HG03066 (cell line): ENCODE data around the gene BEST2.
A peak's percentile ranks its signal among the peaks of the same experiment; 100 is the strongest.

Experiments
- ATAC-seq: cut with Tn5 transposase; IDR thresholded peaks from one replicate; pipeline ENCODE4 v1.9.1; 2021; ENCODE audit warnings: low read depth; ENCODE audit not compliant: unreplicated experiment

The BEST2 gene

GRCh38 chr19:12785431-12786031, 33.9 kb downstream of the BEST2 start:
- no peak for ATAC-seq

GRCh38 chr19:12786141-12786870, 34.7 kb downstream of the BEST2 start:
- no peak for ATAC-seq

- ATAC-seq: no peak
These were observed 35.4 kb downstream of the BEST2 start for GRCh38 chr19:12786952-12787351.

GRCh38 chr19:12787458-12787857, 35.9 kb downstream of the BEST2 start:
- no peak for ATAC-seq

- no peak for ATAC-seq
These were observed 36.6 kb downstream of the BEST2 start for GRCh38 chr19:12788042-12788681.

- ATAC-seq: no peak
These were observed 37.1 kb downstream of the BEST2 start for GRCh38 chr19:12788682-12789097.

- no peak for ATAC-seq
These were observed 37.7 kb downstream of the BEST2 start for GRCh38 chr19:12789098-12789903.

GRCh38 chr19:12789904-12790619, 38.5 kb downstream of the BEST2 start:
- ATAC-seq: peak; percentile 45

GRCh38 chr19:12790628-12791344, 39.2 kb downstream of the BEST2 start:
- ATAC-seq: no peak

- no peak for ATAC-seq
These were observed 39.9 kb downstream of the BEST2 start, which contains the start of gene JUNB for GRCh38 chr19:12791345-12792050. TSS of gene JUNB (plus strand) at chr19:12791486. CDS start at chr19:12791772, 286 bp downstream.

- ATAC-seq: no peak
These were observed 40.7 kb downstream of the BEST2 start for GRCh38 chr19:12792051-12792852.

GRCh38 chr19:12792853-12793289, 41.3 kb downstream of the BEST2 start:
- no peak for ATAC-seq

- ATAC-seq: no peak
These were observed 42.0 kb downstream of the BEST2 start for GRCh38 chr19:12793290-12794195.

GRCh38 chr19:12794196-12794941, 42.8 kb downstream of the BEST2 start:
- ATAC-seq: no peak

- ATAC-seq: no peak
These were observed 43.4 kb downstream of the BEST2 start for GRCh38 chr19:12794971-12795381.
